ENCODE measurements around the gene SLC2A14. TPM values are rescaled to one million over a fixed set of nuclear protein-coding genes. Genes with fewer than 3 reads are reported as not detected.
"Not testable (repeated sequence)": the region's sequence is repeated elsewhere in the genome, so short reads cannot be mapped to it uniquely, and the experiment has no call there.

The SLC2A14 gene
- 1 to 10 TPM in 1 of 4 donors, under 1 TPM in 2, not detected in 1; 0.29 to 3.1 (median 0.39) TPM for total RNA-seq

DNA sequence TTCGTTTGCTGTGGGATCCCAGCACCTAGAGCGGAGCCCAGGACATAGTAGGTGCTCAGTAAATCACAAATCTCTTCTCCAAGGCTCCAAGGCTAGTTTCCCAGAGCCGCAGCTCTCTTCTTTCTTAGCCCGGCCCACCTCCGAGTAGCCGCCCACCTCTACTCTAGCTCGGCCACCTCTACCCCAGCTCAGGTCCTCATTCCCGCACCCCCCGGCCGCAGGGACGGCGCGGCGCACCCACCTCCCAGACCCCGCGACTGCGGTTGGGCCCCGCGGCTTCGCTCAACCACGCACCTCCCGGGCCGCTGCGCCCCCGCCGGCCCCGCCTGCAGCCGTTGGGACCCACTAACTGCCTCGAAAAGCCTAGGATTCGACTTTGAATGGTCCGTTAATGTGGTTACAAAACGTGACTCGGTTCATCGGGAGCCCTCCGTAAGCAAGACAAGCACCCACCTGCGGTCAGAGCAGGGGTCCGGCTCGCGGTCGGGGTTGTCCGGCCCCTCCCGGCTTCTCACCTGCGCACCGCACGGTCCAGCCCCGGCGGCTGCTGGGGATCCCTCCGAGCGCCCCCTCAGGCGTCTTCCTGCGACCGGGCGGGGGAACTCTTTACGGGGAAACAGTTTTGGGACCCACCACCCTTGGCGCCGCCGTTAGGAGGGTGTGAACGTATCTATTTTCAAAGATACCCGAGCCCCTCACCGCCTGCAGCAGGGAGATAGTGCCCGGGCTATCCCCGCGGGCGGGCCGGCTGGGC, at the start of gene SLC2A14:
SLC2A14 (minus strand) TSS at position 350 of the 754 bp plus-strand sequence. CDS start 3,035 bp downstream, outside the sequence.
- H3K27me3 ChIP-seq: peaks cover 0 to 31% (median 5%) of the 10 kb centered on the region in 4 donors
- H3K36me3 ChIP-seq: no peaks in the 10 kb centered on the region
- H3K4me3 ChIP-seq: peak within 1 kb of the TSS; percentile 33 to 45 (median 34)
- no peak for TF ChIP-seq EP300 (IDR thresholded peaks at IDR 0.05)
- no peak for TF ChIP-seq POLR2A (IDR thresholded peaks at IDR 0.05; ENCODE audit: low read depth)
- TF ChIP-seq, protein P1, sequence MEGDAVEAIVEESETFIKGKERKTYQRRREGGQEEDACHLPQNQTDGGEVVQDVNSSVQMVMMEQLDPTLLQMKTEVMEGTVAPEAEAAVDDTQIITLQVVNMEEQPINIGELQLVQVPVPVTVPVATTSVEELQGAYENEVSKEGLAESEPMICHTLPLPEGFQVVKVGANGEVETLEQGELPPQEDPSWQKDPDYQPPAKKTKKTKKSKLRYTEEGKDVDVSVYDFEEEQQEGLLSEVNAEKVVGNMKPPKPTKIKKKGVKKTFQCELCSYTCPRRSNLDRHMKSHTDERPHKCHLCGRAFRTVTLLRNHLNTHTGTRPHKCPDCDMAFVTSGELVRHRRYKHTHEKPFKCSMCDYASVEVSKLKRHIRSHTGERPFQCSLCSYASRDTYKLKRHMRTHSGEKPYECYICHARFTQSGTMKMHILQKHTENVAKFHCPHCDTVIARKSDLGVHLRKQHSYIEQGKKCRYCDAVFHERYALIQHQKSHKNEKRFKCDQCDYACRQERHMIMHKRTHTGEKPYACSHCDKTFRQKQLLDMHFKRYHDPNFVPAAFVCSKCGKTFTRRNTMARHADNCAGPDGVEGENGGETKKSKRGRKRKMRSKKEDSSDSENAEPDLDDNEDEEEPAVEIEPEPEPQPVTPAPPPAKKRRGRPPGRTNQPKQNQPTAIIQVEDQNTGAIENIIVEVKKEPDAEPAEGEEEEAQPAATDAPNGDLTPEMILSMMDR (IDR thresholded peaks at IDR 0.05): no peak
- TF ChIP-seq POLR2AphosphoS5 (IDR thresholded peaks at IDR 0.05): no peak
- no peaks in the 10 kb centered on the region for H3K9me3 ChIP-seq
- 12% methylated on average over 30 of the region's 65 CpGs for WGBS
- intact Hi-C loops (cut with DNase I): no loop called here
- no peak within 1 kb of the TSS for H3K27ac ChIP-seq (replicated peaks in 1 of 4)
- H3K4me1 ChIP-seq: peaks cover 5 to 10% (median 8%) of the 10 kb centered on the region in 4 donors
- DNase-seq (ENCODE audit: extremely low spot score): no peak

DNA sequence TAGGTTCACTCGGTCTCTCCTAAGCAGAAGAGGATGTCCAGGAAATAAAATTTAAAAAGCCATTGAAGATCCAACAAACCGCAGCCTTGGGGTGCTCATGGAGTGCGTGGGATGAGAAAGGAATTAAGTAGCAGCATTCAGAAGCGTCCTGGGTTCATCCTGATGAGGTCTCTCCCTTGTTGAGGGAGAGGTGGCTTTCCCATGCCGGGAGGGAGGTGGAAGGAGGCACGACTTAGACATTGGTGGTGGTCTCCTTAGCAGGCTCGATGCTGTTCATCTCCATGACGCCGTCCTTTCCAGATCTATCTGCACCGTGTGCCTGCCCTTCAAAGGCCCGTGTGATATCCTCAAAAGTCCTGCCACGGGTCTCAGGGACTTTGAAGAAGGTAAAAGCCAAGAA, 48.5 kb upstream of the SLC2A14 start:
- intact Hi-C loops (cut with DNase I); H3K27ac ChIP-seq (replicated peaks in 1 of 4); H3K4me1 ChIP-seq; H3K27me3 ChIP-seq; DNase-seq (ENCODE audit: extremely low spot score); H3K4me3 ChIP-seq; H3K9me3 ChIP-seq: not testable (repeated sequence)
- H3K36me3 ChIP-seq: peaks cover 52 to 69% (median 63%) of the 10 kb centered on the region in 4 donors
- whole genome bisulfite sequencing: 92% methylated on average over 12 of the region's 12 CpGs

DNA sequence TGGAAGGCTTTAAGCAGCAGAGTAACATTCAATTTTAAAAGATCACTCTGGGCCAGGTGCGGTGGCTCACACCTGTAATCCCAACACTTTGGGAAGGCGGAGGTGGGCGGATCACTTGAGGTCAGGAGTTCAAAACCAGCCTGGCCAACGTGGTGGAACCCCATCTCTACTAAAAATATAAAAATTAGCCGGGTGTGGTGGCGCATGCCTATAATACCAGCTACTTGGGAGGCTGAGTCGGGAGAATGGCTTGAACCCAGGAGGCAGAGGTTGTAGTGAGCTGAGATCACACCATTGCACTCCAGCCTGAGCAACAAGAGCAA, 45.5 kb upstream of the SLC2A14 start:
- 94% methylated on average over 7 of the region's 7 CpGs for WGBS
- intact Hi-C loops (cut with DNase I); H3K27ac ChIP-seq (replicated peaks in 1 of 4); H3K4me1 ChIP-seq; DNase-seq (ENCODE audit: extremely low spot score); H3K4me3 ChIP-seq; H3K9me3 ChIP-seq; H3K27me3 ChIP-seq: not testable (repeated sequence)
- peaks cover 33 to 45% (median 39%) of the 10 kb centered on the region in 4 donors for H3K36me3 ChIP-seq

DNA sequence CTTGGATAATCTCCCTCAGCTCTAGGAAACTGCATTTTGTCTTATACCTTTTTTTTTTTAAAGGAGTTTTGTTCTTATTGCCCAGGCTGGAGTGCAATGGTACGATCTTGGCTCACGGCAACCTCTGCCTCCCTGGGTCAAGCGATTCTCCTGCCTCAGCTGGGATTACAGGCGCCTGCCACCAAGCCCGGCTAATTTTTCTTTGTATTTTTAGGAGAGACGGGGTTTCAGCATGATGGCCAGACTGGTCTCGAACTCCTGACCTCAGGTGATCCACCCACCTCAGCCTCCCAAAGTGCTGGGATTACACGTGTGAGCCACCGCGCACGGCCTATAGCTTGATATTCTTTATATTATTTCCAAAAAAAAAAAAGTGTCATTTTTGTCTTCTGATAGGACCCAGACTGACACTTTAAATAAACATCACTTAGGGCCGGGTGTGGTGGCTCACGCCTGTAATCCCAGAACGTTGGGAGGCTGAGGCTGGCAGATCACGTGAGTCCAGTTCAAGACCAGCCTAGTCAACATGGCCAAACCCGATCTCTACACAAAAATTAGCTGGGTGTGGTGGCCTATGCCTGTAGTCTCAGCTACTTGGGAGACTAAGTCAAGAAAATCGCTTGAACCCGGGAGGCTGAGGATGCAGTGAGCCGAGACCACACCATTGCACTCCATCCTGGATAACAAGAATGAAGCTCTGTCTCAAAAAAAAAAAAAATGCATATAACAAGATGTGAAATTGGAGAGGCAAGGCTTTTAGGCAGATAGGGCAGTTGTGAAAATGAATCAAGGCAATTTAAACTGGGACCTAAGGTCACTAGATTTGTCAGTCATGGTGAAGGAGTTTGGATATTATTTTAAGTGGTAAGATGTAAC, 44.9 kb upstream of the SLC2A14 start:
- Histone ChIP-seq H3K27ac (replicated peaks in 1 of 4) (no peak overlapping the region), H3K4me3 (no peak overlapping the region), H3K27me3 (peaks cover 0 to 7% (median 0%) of the 10 kb centered on the region in 4 donors), H3K9me3 (no peaks in the 10 kb centered on the region), H3K36me3 (peaks cover 27 to 39% (median 33%) of the 10 kb centered on the region in 4 donors), H3K4me1 (peaks cover 0 to 9% (median 3%) of the 10 kb centered on the region in 4 donors)
- TF ChIP-seq POLR2AphosphoS5 (IDR thresholded peaks at IDR 0.05) (no peak), EP300 (IDR thresholded peaks at IDR 0.05) (no peak), POLR2A (IDR thresholded peaks at IDR 0.05; ENCODE audit: low read depth) (no peak)
- TF ChIP-seq, protein P1 (IDR thresholded peaks at IDR 0.05): no peak
- intact Hi-C loops (cut with DNase I): no loop called here
- DNase-seq (ENCODE audit: extremely low spot score): no peak
- WGBS: 95% methylated on average over 19 of the region's 19 CpGs

DNA sequence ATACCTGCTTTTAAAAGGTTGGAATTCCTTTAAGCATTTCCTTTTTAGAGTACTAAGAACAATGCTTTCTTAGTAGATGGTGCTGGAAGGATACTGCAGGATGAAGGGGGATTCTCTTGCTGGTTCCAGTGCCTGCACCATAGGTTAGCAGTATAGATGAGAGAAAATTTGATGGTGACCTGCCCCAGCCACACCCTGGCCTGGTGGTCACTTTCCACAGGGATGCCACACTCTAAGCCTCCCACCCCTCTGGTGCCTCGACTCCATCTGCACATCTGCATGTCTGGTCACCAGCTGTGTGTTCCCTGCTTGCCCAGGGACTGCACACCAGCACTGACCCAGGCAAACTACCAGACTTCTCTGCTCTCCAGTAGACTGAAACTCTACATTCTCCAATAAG, 44.2 kb upstream of the SLC2A14 start:
- TF ChIP-seq, protein P1 (IDR thresholded peaks at IDR 0.05): no peak
- no peak for TF ChIP-seq POLR2AphosphoS5 (IDR thresholded peaks at IDR 0.05)
- no peak for TF ChIP-seq EP300 (IDR thresholded peaks at IDR 0.05)
- no peak for TF ChIP-seq POLR2A (IDR thresholded peaks at IDR 0.05; ENCODE audit: low read depth)
- DNase-seq (ENCODE audit: extremely low spot score): no peak

More for the DNA sequence above, 44.2 kb upstream of the SLC2A14 start:
- H3K9me3 ChIP-seq: no peaks in the 10 kb centered on the region
- H3K4me1 ChIP-seq: peaks cover 0 to 9% (median 3%) of the 10 kb centered on the region in 4 donors
- no peak overlapping the region for H3K27ac ChIP-seq (replicated peaks in 1 of 4)
- 75% methylated on average over 1 of the region's 1 CpG for WGBS
- intact Hi-C loops (cut with DNase I): no loop called here
- peaks cover 0 to 7% (median 0%) of the 10 kb centered on the region in 4 donors for H3K27me3 ChIP-seq
- H3K4me3 ChIP-seq: no peak overlapping the region
- H3K36me3 ChIP-seq: peaks cover 20 to 32% (median 26%) of the 10 kb centered on the region in 4 donors
